WTC11 (cell line): ENCODE measurements around the gene MMP13.

ENCODE experiments used
- ATF2 ChIP-seq: sonication (generic); formaldehyde crosslinking; IDR thresholded peaks from 2 replicates; pipeline ENCODE4 v1.8.1; 2022; ENCODE audit warnings: low read depth, missing genetic modification reagents, borderline replicate concordance
- ATF6 ChIP-seq: sonication (generic); formaldehyde crosslinking; IDR thresholded peaks from 2 replicates; pipeline ENCODE4 v1.8.1; 2023; ENCODE audit warnings: mild to moderate bottlenecking, missing genetic modification reagents
- CREM ChIP-seq: sonication (generic); formaldehyde crosslinking; IDR thresholded peaks from 2 replicates; pipeline ENCODE4 v1.8.1; 2022; ENCODE audit warnings: mild to moderate bottlenecking, missing genetic modification reagents, moderate library complexity
- ESRRA ChIP-seq: sonication (generic); formaldehyde crosslinking; IDR thresholded peaks from 2 replicates; pipeline ENCODE4 v1.8.1; 2022; ENCODE audit warnings: mild to moderate bottlenecking, missing genetic modification reagents, borderline replicate concordance
- GABPB1 ChIP-seq: sonication (generic); formaldehyde crosslinking; IDR thresholded peaks from 2 replicates; pipeline ENCODE4 v1.8.1; 2023; ENCODE audit warnings: mild to moderate bottlenecking, missing genetic modification reagents
- NFYB ChIP-seq: sonication (generic); formaldehyde crosslinking; conservative IDR thresholded peaks from 2 replicates; pipeline ENCODE4 v1.8.0; 2022; ENCODE audit warnings: low read depth, missing genetic modification reagents
- PREB ChIP-seq: sonication (generic); formaldehyde crosslinking; IDR thresholded peaks from 2 replicates; pipeline ENCODE4 v1.8.1; 2022; ENCODE audit warnings: mild to moderate bottlenecking, missing genetic modification reagents, moderate library complexity, borderline replicate concordance
- SP1 ChIP-seq: sonication (generic); formaldehyde crosslinking; conservative IDR thresholded peaks from 2 replicates; pipeline ENCODE4 v1.8.1; 2022; ENCODE audit warnings: missing genetic modification reagents
- TEAD4 ChIP-seq: sonication (generic); formaldehyde crosslinking; IDR thresholded peaks from 2 replicates; pipeline ENCODE4 v1.8.0; 2022; ENCODE audit warnings: mild to moderate bottlenecking, missing genetic modification reagents
- USF1 ChIP-seq: sonication (generic); formaldehyde crosslinking; IDR thresholded peaks from 2 replicates; pipeline ENCODE4 v1.8.0; 2022; ENCODE audit warnings: mild to moderate bottlenecking, missing genetic modification reagents
- TF ChIP-seq, protein P1 (sequence below): fragments of 200-600 bp; IDR thresholded peaks from 2 replicates; pipeline ENCODE4 v1.8.0; 2022; ENCODE audit warnings: antibody characterized with exemption
- TF ChIP-seq, protein P2 (sequence below): sonication (generic); formaldehyde crosslinking; IDR thresholded peaks from 2 replicates; pipeline ENCODE4 v1.8.0; 2022; ENCODE audit warnings: mild to moderate bottlenecking, missing genetic modification reagents

DNA sequence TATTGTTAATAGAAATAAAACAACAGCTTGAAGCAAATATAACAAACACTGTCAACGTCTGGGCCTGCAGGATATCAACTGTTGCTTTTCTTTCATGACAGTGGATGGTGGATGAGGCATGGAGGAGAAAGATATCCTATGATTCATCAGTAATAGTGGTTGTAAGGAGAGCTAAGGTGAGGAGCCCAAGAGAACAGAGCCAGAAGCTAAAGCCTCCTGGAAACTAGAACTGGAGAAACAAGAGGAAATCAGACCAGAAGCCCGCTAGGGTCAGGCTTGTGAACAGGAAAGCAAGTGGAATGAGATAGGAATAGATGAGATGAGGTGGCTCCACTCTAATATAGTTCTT is 43.1 kb downstream of the MMP13 start:
- TF ChIP-seq, protein P1, sequence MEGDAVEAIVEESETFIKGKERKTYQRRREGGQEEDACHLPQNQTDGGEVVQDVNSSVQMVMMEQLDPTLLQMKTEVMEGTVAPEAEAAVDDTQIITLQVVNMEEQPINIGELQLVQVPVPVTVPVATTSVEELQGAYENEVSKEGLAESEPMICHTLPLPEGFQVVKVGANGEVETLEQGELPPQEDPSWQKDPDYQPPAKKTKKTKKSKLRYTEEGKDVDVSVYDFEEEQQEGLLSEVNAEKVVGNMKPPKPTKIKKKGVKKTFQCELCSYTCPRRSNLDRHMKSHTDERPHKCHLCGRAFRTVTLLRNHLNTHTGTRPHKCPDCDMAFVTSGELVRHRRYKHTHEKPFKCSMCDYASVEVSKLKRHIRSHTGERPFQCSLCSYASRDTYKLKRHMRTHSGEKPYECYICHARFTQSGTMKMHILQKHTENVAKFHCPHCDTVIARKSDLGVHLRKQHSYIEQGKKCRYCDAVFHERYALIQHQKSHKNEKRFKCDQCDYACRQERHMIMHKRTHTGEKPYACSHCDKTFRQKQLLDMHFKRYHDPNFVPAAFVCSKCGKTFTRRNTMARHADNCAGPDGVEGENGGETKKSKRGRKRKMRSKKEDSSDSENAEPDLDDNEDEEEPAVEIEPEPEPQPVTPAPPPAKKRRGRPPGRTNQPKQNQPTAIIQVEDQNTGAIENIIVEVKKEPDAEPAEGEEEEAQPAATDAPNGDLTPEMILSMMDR, result no peak
- TF ChIP-seq USF1 (CRISPR knock-in tag) (no peak), ATF2 (CRISPR knock-in tag) (no peak), NFYB (CRISPR knock-in tag) (no peak), GABPB1 (CRISPR knock-in tag) (no peak), SP1 (CRISPR knock-in tag) (no peak), ATF6 (no peak), PREB (CRISPR knock-in tag) (no peak), CREM (CRISPR knock-in tag) (no peak), TEAD4 (CRISPR knock-in tag) (no peak), ESRRA (CRISPR knock-in tag) (no peak)
- TF ChIP-seq, protein P2, sequence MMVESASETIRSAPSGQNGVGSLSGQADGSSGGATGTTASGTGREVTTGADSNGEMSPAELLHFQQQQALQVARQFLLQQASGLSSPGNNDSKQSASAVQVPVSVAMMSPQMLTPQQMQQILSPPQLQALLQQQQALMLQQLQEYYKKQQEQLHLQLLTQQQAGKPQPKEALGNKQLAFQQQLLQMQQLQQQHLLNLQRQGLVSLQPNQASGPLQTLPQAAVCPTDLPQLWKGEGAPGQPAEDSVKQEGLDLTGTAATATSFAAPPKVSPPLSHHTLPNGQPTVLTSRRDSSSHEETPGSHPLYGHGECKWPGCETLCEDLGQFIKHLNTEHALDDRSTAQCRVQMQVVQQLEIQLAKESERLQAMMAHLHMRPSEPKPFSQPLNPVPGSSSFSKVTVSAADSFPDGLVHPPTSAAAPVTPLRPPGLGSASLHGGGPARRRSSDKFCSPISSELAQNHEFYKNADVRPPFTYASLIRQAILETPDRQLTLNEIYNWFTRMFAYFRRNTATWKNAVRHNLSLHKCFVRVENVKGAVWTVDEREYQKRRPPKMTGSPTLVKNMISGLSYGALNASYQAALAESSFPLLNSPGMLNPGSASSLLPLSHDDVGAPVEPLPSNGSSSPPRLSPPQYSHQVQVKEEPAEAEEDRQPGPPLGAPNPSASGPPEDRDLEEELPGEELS (CRISPR knock-in tag), result no peak
